ENCODE measurements around the gene BMPR1A. TPM values are rescaled to one million over a fixed set of nuclear protein-coding genes. Genes with fewer than 3 reads are reported as not detected.
"Not testable (repeated sequence)": the region's sequence is repeated elsewhere in the genome, so short reads cannot be mapped to it uniquely, and the experiment has no call there.

The BMPR1A gene
- total RNA-seq, 4 donors from 2014 or later, result 5.2 to 40.2 (median 26.0) TPM

DNA sequence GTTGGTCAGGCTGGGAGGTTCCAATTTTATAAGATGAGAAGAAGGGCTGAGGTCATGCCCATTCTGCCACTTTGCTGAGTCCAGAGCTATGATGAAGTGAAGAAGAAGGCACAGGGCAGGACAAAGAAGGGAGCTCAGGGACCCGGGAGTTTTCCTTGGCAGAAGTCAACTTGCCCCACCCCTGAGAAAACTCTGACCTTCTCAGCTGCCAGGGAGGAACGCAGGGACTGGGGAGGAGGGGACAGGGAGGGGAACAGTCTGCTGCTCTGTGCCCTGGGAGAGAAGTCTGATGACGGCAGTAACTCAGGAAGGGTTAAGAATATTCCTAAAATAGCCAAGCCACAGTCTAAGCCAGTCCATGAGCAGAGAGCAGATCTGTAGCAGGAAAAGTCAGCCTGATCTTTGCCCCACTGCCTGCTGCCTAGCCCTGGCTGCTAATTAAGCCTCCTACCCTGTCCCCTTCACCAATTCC lies 223.6 kb downstream of the BMPR1A start:
- Histone ChIP-seq H3K36me3 (no peaks in the 10 kb centered on the region), H3K4me1 (peaks cover 0 to 43% (median 27%) of the 10 kb centered on the region in 3 donors), H3K9me3 (no peaks in the 10 kb centered on the region), H3K27me3 (no peaks in the 10 kb centered on the region), H3K4me3 (no peak overlapping the region), H3K27ac (peak overlapping the region; percentile 13 to 84 (median 54))
- TF ChIP-seq, protein P1, sequence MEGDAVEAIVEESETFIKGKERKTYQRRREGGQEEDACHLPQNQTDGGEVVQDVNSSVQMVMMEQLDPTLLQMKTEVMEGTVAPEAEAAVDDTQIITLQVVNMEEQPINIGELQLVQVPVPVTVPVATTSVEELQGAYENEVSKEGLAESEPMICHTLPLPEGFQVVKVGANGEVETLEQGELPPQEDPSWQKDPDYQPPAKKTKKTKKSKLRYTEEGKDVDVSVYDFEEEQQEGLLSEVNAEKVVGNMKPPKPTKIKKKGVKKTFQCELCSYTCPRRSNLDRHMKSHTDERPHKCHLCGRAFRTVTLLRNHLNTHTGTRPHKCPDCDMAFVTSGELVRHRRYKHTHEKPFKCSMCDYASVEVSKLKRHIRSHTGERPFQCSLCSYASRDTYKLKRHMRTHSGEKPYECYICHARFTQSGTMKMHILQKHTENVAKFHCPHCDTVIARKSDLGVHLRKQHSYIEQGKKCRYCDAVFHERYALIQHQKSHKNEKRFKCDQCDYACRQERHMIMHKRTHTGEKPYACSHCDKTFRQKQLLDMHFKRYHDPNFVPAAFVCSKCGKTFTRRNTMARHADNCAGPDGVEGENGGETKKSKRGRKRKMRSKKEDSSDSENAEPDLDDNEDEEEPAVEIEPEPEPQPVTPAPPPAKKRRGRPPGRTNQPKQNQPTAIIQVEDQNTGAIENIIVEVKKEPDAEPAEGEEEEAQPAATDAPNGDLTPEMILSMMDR (IDR thresholded peaks at IDR 0.05), result no peak
- TF ChIP-seq POLR2A (IDR thresholded peaks at IDR 0.05), result no peak
- intact Hi-C loops (cut with DNase I), result no loop called here
- 5 to 28% methylated on average over 3 of the region's 3 CpGs for WGBS, 2 donors
- no peak for DNase-seq

DNA sequence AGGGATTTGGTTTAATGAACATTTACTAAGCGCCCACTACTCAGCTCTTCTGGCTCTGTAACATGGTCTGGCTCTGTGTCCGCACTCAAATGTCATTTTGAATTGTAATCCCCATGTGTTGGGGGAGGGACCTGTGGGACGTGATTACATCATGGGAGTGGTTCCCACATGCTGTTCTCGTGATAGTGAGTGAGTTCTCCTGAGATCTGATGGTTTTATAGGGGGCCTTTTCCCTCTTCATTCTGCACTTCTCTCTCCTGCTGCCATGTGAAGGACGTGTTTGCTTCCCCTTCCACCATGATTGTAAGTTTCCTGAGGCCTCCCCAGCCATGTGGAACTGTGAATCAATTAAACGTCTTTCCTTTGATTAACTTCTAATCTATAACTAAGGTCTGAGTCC lies 224.6 kb downstream of the BMPR1A start:
- WGBS, 2 donors, result 73% methylated on average over 5 to 6 of the region's 6 CpGs
- peak overlapping the region in 3 of 4 donors; percentile 45 to 84 (median 62) for H3K27ac ChIP-seq
- H3K36me3 ChIP-seq; intact Hi-C loops (cut with DNase I); H3K27me3 ChIP-seq; H3K4me3 ChIP-seq; H3K9me3 ChIP-seq; DNase-seq: not testable (repeated sequence)
- peaks cover 0 to 39% (median 23%) of the 10 kb centered on the region in 3 donors for H3K4me1 ChIP-seq

DNA sequence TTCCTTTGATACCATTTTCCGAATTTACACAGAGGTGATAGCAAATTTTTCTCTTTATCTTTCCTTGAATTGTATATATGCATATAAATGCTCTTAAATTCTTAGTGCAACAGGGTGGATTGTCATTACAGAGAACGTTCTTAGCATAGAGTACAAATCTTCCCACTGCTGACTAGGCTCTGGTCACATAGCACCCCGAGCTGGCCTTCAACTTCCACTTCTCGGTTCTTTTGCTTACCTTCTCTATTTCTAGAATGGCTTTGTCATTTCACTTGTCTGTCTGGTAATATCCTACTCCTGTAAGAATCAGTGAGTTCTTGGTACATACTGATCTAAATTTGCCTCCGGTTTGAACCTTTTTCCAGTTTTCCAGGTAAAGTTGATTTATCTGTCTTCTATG lies 225.3 kb downstream of the BMPR1A start:
- intact Hi-C loops (cut with DNase I), result no loop called here
- no peak overlapping the region for H3K27ac ChIP-seq
- H3K4me3 ChIP-seq, result no peak overlapping the region
- WGBS, 2 donors, result 82 to 85% methylated on average over 5 of the region's 5 CpGs
- TF ChIP-seq, protein P1 (IDR thresholded peaks at IDR 0.05), result no peak
- TF ChIP-seq POLR2A (IDR thresholded peaks at IDR 0.05), result no peak
- no peaks in the 10 kb centered on the region for H3K27me3 ChIP-seq
- no peak for DNase-seq
- H3K9me3 ChIP-seq, result no peaks in the 10 kb centered on the region
- H3K4me1 ChIP-seq, result peaks cover 0 to 39% (median 23%) of the 10 kb centered on the region in 3 donors
- H3K36me3 ChIP-seq, result no peaks in the 10 kb centered on the region

Small RNAs within 50 kb of the gene (small RNA-seq; reads per million reads assigned to genes)
- gene RNU1-19P, result 0 to 0.15 (median 0) reads per million in 4 donors

Other genes with a start within 250 kb of the BMPR1A start
- gene WAPL, start 234.8 kb upstream of the BMPR1A start, total RNA-seq, result 10 to 100 TPM; 21.4 to 44.4 (median 28.2) TPM
- not detected for gene OPN4, start 102.1 kb upstream of the BMPR1A start, total RNA-seq
- gene LDB3, start 88.1 kb upstream of the BMPR1A start, total RNA-seq, result 1 to 10 TPM in 1 of 4 donors, under 1 TPM in 3; 0.09 to 3.4 (median 0.35) TPM
- 10 to 100 TPM in 2 of 4 donors, 1 to 10 TPM in 2; 3.4 to 18.1 (median 11.0) TPM for gene MMRN2, start 201.0 kb downstream of the BMPR1A start, total RNA-seq
- gene SNCG, start 202.0 kb downstream of the BMPR1A start, total RNA-seq, result 10 to 100 TPM in 2 of 4 donors, 1 to 10 TPM in 2; 5.3 to 32.4 (median 11.4) TPM
- 10 to 100 TPM; 23.8 to 74.4 (median 47.4) TPM for gene ADIRF, start 211.9 kb downstream of the BMPR1A start, total RNA-seq

All from esophagus squamous epithelium (tissue), 5 donors.